GM12878 (cell line): ENCODE measurements around the gene TMEM150B. TPM values are rescaled to one million over a fixed set of nuclear protein-coding genes. Genes with fewer than 3 reads are reported as not detected.

Experiments used
- ATAC-seq: fragments of 200-7000 bp; cut with Tn5 transposase; 3 replicates; pipeline ENCODE4 v1.9.1; 2020; ENCODE audit warnings: mild to moderate bottlenecking, moderate library complexity
- BruUV-seq: library from RNA; stranded (reverse); fragments of 400-500 nt; replicated peaks from 2 replicates; lab custom pipeline; 2021; lab: Mats Ljungman, UMichigan
- CTCF ChIA-PET: fragments of 300-600 bp; sonication (Branson Sonifier 250); formaldehyde crosslinking; extraction: SDS; loops from one replicate; lab custom pipeline; 2021; ENCODE audit warnings: inconsistent platforms; lab: Yijun Ruan, JAX
- POLR2A ChIA-PET: fragments of 350-600 bp; formaldehyde crosslinking; extraction: SDS; loops from one replicate; lab custom pipeline; 2021; ENCODE audit warnings: inconsistent platforms; lab: Charles Lee
- RAD21 ChIA-PET: fragments of 300-600 bp; sonication (Branson Sonifier 250); formaldehyde crosslinking; loops from one replicate; lab custom pipeline; 2023; ENCODE audit warnings: antibody characterized with exemption; ENCODE audit not compliant: unreplicated experiment; lab: Charles Lee
- SMC1A ChIA-PET: fragments of 300-600 bp; sonication (Branson Sonifier 250); formaldehyde crosslinking; loops from one replicate; lab custom pipeline; 2023; ENCODE audit not compliant: unreplicated experiment, uncharacterized antibody; lab: Charles Lee
- DNase-seq: peaks from one replicate; pipeline ENCODE4 v3.0.0-alpha.2; 2011; ENCODE audit warnings: low read depth, low spot score
- FAIRE-seq: peaks from 3 replicates; lab custom pipeline; 2011; peaks lifted over from hg19 to GRCh38; lab: Jason Lieb, UNC
- H2AFZ ChIP-seq: 2 replicates; pipeline ENCODE4 v1.6.0; 2011; ENCODE audit warnings: low read depth, low read length, control low read depth; ENCODE audit not compliant: control insufficient read depth
- H3K27ac ChIP-seq: 2 replicates; pipeline ENCODE4 v1.5.1; 2011; ENCODE audit warnings: control low read depth; ENCODE audit not compliant: control insufficient read depth, insufficient read depth
- H3K27me3 ChIP-seq, 2 experiments: replicated peaks in 1 of 2; 2 replicates each; pipeline versions ENCODE4 v1.6.0 to v1.6.1; 2011; ENCODE audit warnings: low read length in 1 of 2; ENCODE audit not compliant: control insufficient read depth in 2 of 2, insufficient read depth in 2 of 2
- H3K36me3 ChIP-seq, 2 experiments: 2 replicates each; pipeline ENCODE4 v1.5.1; 2011; ENCODE audit warnings: low read length in 1 of 2; ENCODE audit not compliant: control insufficient read depth in 2 of 2, insufficient read depth in 2 of 2
- H3K4me1 ChIP-seq: 2 replicates; pipeline ENCODE4 v1.6.1; 2011; ENCODE audit warnings: mild to moderate bottlenecking, low read length, moderate library complexity, mixed read lengths; ENCODE audit not compliant: control insufficient read depth, insufficient read depth
- H3K4me2 ChIP-seq: 2 replicates; pipeline ENCODE4 v1.6.0; 2011; ENCODE audit warnings: control low read depth; ENCODE audit not compliant: control insufficient read depth, insufficient read depth
- H3K4me3 ChIP-seq: fragments of 200-600 bp; sonication (generic); 2 replicates; pipeline ENCODE4 v1.5.1; 2016
- H3K79me2 ChIP-seq: 2 replicates; pipeline ENCODE4 v1.6.0; 2011; ENCODE audit warnings: low read length; ENCODE audit not compliant: control insufficient read depth, insufficient read depth
- H3K9ac ChIP-seq: 2 replicates; pipeline ENCODE4 v1.8.0; 2011; ENCODE audit warnings: low read length, control low read depth, mixed read lengths; ENCODE audit not compliant: control insufficient read depth, insufficient read depth
- H3K9me3 ChIP-seq: replicated peaks from 3 replicates; pipeline ENCODE4 v1.5.1; 2011; ENCODE audit warnings: mild to moderate bottlenecking, low read length; ENCODE audit not compliant: control insufficient read depth, insufficient read depth
- H4K20me1 ChIP-seq: 2 replicates; pipeline ENCODE4 v1.6.0; 2011; ENCODE audit not compliant: control insufficient read depth, insufficient read depth
- E2F4 ChIP-seq: IDR thresholded peaks from 2 replicates; pipeline ENCODE4 v1.6.1; 2012; ENCODE audit warnings: low read depth, low read length, improper control_type of control experiment
- EGR1 ChIP-seq, 2 experiments: IDR thresholded peaks; 1 replicate in 1 of 2; 2 replicates in 1 of 2; pipeline ENCODE4 v1.6.1; 2011 to 2012; ENCODE audit warnings: low read depth in 2 of 2, low read length in 2 of 2, borderline replicate concordance in 1 of 2, mild to moderate bottlenecking in 1 of 2, moderate library complexity in 1 of 2
- NKRF ChIP-seq: fragments of 450-650 bp; conservative IDR thresholded peaks from 2 replicates; pipeline ENCODE4 v1.6.1; 2017; ENCODE audit warnings: mild to moderate bottlenecking, moderate library complexity
- POLR2AphosphoS5 ChIP-seq: IDR thresholded peaks from 2 replicates; pipeline ENCODE4 v1.6.1; 2011; ENCODE audit warnings: mild to moderate bottlenecking, low read length, inconsistent platforms
- SIN3A ChIP-seq: IDR thresholded peaks from 2 replicates; pipeline ENCODE4 v1.6.1; 2012; ENCODE audit warnings: low read depth, low read length, improper control_type of control experiment
- WGBS: methylation state at CpG from one replicate; pipeline ENCODE4 v1.1.6; 2016; ENCODE audit warnings: low lambda C conversion rate; ENCODE audit not compliant: insufficient replicate concordance, insufficient coverage; ENCODE audit errors: missing lambda C conversion rate; 5-methylcytosine and 5-hydroxymethylcytosine counted together
- in situ Hi-C: fragments of 300-500 bp; cut with MboI; formaldehyde crosslinking; loops from 9 replicates; pipeline ENCODE4 v1.14.3; 2018; ENCODE audit warnings: mixed read lengths
- intact Hi-C: fragments of 100-400 bp; cut with micrococcal nuclease; formaldehyde crosslinking; loops from one replicate; pipeline ENCODE4 v1.14.2; 2022; ENCODE audit not compliant: unreplicated experiment
- polyA plus RNA-seq, 11 experiments: library from polyadenylated mRNA; depleted of rRNA in 4 of 11; unstranded in 6 of 11; stranded (reverse) in 5 of 11; fragments of >200 nt; fragmentation: Nextera tagmentation in 4 of 11; fragmentation: Illumina TruSeq in 1 of 11; extraction: Ambion mirVana in 4 of 11; extraction: Trizol in 1 of 11; gene quantifications; 1 replicate in 1 of 11; 2 replicates in 10 of 11; pipeline versions ENCODE4 v1.2.1 to v1.2.3, GENCODE V29; 2011 to 2016; ENCODE audit warnings: inconsistent platforms in 2 of 11, missing spikeins in 2 of 11, low read depth in 1 of 11
- total RNA-seq, 4 experiments: library from RNA; depleted of rRNA in 3 of 4; stranded (reverse); fragments of >200 nt in 3 of 4; fragmentation: Illumina TruSeq in 1 of 4; extraction: Trizol in 1 of 4; gene quantifications; 2 replicates each; pipeline versions ENCODE4 v1.2.1 to v1.2.3, GENCODE V29; 2013 to 2021

TMEM150B gene
- total and polyA plus RNA-seq, 10 of the 15 experiments (the other 5 are each of a cell fraction or from before 2014, with no cell fraction given), result 0.09 to 0.23 (median 0.18) TPM; not detected in 6

- DNase-seq, result no peak
- CTCF ChIA-PET, result interaction anchor here (0.6 to 1.0 kb wide), 3 partner anchors 23 to 49 kb away, joined by 3 read pairs; partner anchors contain the start of gene TMEM238
- peak overlapping the region; percentile 85 for H3K4me3 ChIP-seq
These were observed 16.0 kb upstream of the TMEM150B start for GRCh38 chr19:55341171-55341588.

More at GRCh38 chr19:55341171-55341588, 16.0 kb upstream of the TMEM150B start:
- in situ Hi-C loops, result no loop called here
- no peaks in the 10 kb centered on the region; a peak in 1 of 4 replicates for H3K27me3 ChIP-seq
- TF ChIP-seq E2F4 (peak; percentile 89), EGR1 (IDR thresholded peaks at IDR 0.05; ENCODE audit: borderline replicate concordance in 1 of 2, low read depth in 2 of 2, low read length in 2 of 2) (peak in 1 of 2 experiments; percentile 76; a peak in 2 of 3 replicates), SIN3A (0 out of 2 replicates have a peak, but pooled peaks have one; percentile 47), NKRF (peak; percentile 76; the same call in 1 of the 2 replicates), POLR2AphosphoS5 (no peak)
- H4K20me1 ChIP-seq, result no peaks in the 10 kb centered on the region
- peaks cover 7% of the 10 kb centered on the region for H3K79me2 ChIP-seq
- peak overlapping the region; percentile 99 for H3K4me2 ChIP-seq
- intact Hi-C loops, result no loop called here
- no peak for FAIRE-seq
- H3K36me3 ChIP-seq, result no peaks in the 10 kb centered on the region; a peak in 1 of 4 replicates
- 0% methylated on average over 4 of the region's 15 CpGs for WGBS
- H2AFZ ChIP-seq, result peak overlapping the region; percentile 10; the same call in 1 of the 2 replicates
- peak; percentile 15 for ATAC-seq
- H3K27ac ChIP-seq, result no peak overlapping the region
- ChIA-PET SMC1A (no interaction called here), RAD21 (no interaction called here), POLR2A (interaction anchor here (0.5 to 1.8 kb wide), 4 partner anchors 42 to 135 kb away, joined by 3 to 5 read pairs (median 4); partner anchors contain the start of genes ISOC2, TMEM238 and ZNF628)
- H3K9ac ChIP-seq, result peak overlapping the region; percentile 93
- no TSS peak for BruUV-seq
- H3K9me3 ChIP-seq, result no peaks in the 10 kb centered on the region
- peaks cover 10% of the 10 kb centered on the region for H3K4me1 ChIP-seq
